Measurements from ENCODE around the gene RHOC.
A peak's percentile ranks its signal among the peaks of the same experiment; 100 is the strongest.

RHOC gene

DNA sequence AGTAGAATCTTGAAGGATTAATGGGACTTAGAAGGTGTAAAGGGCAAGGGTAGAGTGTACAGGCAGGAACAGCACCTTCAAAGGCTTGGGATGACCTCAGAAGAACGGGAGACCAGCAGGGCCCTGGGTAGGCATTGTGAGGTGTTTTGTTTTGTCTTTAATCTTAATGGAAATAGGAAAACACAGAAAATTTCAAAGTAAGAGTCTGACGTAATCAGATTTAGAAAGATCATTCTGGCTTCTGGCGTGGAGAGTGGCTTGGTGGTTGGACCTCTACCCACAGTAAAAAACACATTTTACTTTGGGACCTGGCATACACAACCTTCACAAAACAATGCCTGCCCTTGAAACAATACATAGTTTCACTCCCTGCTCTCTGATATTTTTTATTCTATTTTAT is 28.3 kb downstream of the RHOC start:
- no peak for DNase-seq (ENCODE audit: low spot score)

GRCh38 chr1:112677501-112677900 is 29.4 kb downstream of the RHOC start:
- DNase-seq (ENCODE audit: low spot score): no peak

DNA sequence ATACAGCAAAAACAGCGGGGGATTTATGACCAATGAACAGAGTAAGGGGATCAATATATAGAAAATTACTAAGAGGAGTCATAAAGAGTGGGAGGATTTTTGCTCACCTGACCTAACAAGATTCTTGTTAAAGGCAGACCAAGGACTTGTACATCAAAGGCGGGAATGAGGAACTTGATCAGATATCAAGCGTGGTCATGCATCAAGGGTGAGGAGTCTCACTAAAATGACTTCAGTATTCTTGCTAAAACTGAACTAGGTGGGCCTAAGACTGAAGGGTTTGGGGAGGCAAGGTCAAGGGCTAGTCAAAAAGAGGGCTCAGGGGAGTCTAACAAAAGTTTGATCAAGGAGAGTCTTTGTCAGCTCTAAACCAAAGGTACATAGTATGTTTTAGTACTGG is 30.4 kb downstream of the RHOC start:
- DNase-seq (ENCODE audit: low spot score): no peak

DNA sequence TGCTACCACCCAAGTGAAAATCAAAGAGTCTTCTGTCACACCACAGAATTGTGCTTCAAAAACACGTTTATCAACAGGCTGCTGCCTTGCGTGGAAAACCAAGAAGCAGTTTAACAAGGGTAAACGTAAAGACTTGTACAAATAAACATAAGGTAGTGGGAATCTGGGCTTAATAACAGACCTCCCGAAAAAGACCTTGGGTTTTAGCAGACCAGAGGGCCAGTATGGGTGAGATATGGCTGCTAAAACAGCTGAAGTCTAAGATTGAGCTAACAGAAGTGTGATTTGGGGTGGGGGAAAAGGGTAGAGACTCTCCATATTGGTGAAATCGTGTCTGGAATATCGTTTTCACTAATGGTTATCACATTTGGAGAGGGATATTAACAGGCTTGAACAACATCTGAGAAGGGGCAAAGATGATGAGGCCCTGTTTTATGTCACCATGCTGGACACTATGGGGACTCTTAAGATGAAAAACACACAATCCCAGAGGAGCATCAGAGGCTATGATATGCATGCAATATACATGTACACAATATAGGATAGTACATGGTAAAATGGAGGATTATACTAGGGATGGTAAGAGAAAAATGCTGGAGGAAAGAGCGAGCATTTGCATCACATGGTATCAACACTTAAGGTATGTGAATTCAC is 31.1 kb downstream of the RHOC start:
- no peak for DNase-seq (ENCODE audit: low spot score)

- peak; percentile 47 for DNase-seq (ENCODE audit: low spot score)
Measured at GRCh38 chr1:112674986-112675727, 31.8 kb downstream of the RHOC start.

DNA sequence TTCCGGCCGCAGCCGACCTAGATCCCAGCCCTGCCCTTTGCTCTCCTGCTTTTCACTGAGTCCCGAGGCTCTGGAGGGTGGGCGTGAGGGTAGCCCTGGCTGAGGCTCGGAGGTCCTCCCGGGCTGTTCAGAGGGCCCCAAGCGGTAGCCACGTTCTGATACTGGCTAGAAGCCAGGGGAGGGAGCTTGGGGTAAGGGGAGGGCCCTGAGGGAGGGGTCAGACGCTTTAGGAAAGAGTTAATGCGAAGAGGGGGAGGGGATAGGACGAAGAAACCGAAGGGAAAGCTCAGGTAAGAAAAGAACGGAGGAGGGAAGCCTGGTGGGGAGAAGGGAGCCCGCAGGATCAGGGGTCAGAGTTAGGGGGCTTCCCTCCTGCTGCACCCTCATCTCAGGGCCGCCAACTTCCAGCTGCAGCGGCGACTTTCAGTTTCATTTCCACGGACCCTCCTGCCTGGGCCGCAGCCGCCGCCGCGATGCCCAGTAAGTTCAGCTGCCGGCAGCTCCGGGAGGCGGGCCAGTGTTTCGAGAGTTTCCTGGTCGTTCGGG is 32.4 kb downstream of the RHOC start, which contains the start of gene MOV10:
Gene MOV10 (plus strand): TSS at position 220 of the 546 bp plus-strand sequence. CDS start 254 bp downstream, at position 474.
- peak; percentile 61 for DNase-seq (ENCODE audit: low spot score)

GRCh38 chr1:112673592-112674439 is 33.1 kb downstream of the RHOC start:
- DNase-seq (ENCODE audit: low spot score): peak; percentile 17

DNA sequence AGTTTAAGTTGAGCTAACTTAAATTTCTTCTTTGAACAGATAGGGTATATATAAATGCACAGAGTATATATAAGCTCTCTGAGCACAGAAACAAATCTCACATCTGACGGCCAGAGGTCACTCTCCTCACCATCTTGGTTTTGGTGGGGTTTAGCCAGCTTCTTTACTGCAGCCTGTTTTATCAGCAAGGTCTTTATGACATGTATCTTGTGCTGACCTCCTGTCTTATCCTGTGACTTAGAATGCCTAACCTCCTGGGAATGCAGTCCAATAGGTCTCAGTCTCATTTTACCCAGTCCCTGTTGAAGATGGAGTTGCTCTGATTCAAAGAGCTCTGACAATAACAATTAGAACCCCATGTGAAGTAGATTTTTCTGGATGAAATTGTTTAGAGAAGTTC is 34.1 kb downstream of the RHOC start:
- no peak for DNase-seq (ENCODE audit: low spot score)

- DNase-seq (ENCODE audit: low spot score): no peak
Measured at GRCh38 chr1:112672009-112672408, 34.9 kb downstream of the RHOC start.

GRCh38 chr1:112666946-112667345 is 40.0 kb downstream of the RHOC start:
- no peak for DNase-seq (ENCODE audit: low spot score)

- no peak for DNase-seq (ENCODE audit: low spot score)
Measured at GRCh38 chr1:112665857-112666256, 41.1 kb downstream of the RHOC start.

DNA sequence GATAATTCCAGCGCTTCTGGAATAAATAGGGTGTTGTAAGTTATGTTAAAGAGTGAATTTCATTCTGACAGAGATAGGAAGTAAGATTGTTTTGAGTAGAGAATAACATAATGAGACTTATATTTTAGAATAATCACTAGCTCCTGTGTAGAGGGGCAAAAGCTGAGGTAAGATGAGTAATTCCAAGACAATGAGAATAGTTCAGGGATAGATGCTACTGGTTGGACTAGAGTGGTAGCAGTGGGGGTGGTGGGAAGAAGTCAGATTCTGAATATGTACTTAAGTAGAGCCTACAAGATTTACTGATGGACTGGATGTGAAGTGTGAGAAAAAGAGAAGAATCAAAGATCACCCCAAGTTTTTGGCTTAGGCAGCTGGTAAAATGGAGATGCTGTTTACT is 55.7 kb downstream of the RHOC start:
- no peak for DNase-seq (ENCODE audit: low spot score)

Measured in SK-N-DZ (cell line).